ENCODE data around the gene RPL4. TPM values are rescaled to one million over a fixed set of nuclear protein-coding genes. Genes with fewer than 3 reads are reported as not detected.

RPL4 gene
- total and polyA plus RNA-seq, 2 donors (not counting 1 experiment from before 2014, with no cell fraction given), result 2,546 to 2,691 TPM

- no peaks in the 10 kb centered on the region for H3K9me3 Mint-ChIP-seq (ENCODE audit: insufficient read depth)
- Histone ChIP-seq H3K4me3 (ENCODE audit: control extremely low read depth in 1 of 5, extremely low read depth in 1 of 5, insufficient read depth in 1 of 5, low read depth in 2 of 5, low read length in 4 of 5) (no peak overlapping the region), H3K9me3 (ENCODE audit: control extremely low read depth in 1 of 3, control insufficient read depth in 2 of 3, insufficient read depth in 1 of 3, low read length in 2 of 3) (no peaks in the 10 kb centered on the region), H2AFZ (ENCODE audit: insufficient read depth, low read depth, low read length, poor library complexity, severe bottlenecking) (no peak overlapping the region), H3K9ac (ENCODE audit: low read length) (no peak overlapping the region), H3K36me3 (replicated peaks in 1 of 2; ENCODE audit: control extremely low read depth in 1 of 2, control insufficient read depth in 1 of 2, extremely low read depth in 1 of 2, insufficient read depth in 2 of 2, low read length in 1 of 2) (peaks cover 20 to 69% of the 10 kb centered on the region in 2 experiments), H3K27me3 (replicated peaks in 1 of 4; ENCODE audit: control extremely low read depth in 1 of 4, control insufficient read depth in 3 of 4, insufficient read depth in 4 of 4, low read length in 3 of 4) (no peaks in the 10 kb centered on the region), H4K20me1 (ENCODE audit: control insufficient read depth, insufficient read depth, low read length, poor library complexity, severe bottlenecking) (no peaks in the 10 kb centered on the region), H3K4me1 (ENCODE audit: control insufficient read depth in 2 of 2, insufficient read depth in 2 of 2, low read length in 2 of 2) (no peaks in the 10 kb centered on the region), H3K79me2 (ENCODE audit: control insufficient read depth, insufficient read depth, low read length) (no peaks in the 10 kb centered on the region), H3K4me2 (replicated peaks; ENCODE audit: low read depth, low read length, poor library complexity, severe bottlenecking) (no peak overlapping the region), H3K27ac (ENCODE audit: low read length in 2 of 2) (no peak overlapping the region)
- ATAC-seq (ENCODE audit: low read depth) (no peak), DNase-seq (no peak)
- 100% methylated on average over 5 of the region's 5 CpGs for WGBS (ENCODE audit: insufficient coverage)
- POLR2A ChIA-PET, result no interaction called here
- TF ChIP-seq EZH2 (IDR thresholded peaks at IDR 0.05; ENCODE audit: borderline replicate concordance, insufficient read depth, low read depth, low read length, poor library complexity, severe bottlenecking) (no peak), CTCF (IDR thresholded peaks at IDR 0.05) (no peak)
- no peak overlapping the region for H3K4me3 Mint-ChIP-seq
- intact Hi-C loops (cut with micrococcal nuclease), result no loop called here
- H3K27ac Mint-ChIP-seq, result no peak overlapping the region
- H3K4me1 Mint-ChIP-seq, result no peaks in the 10 kb centered on the region
- H3K27me3 Mint-ChIP-seq, result no peaks in the 10 kb centered on the region
- CTCF ChIA-PET, result interaction anchor here (1.0 to 1.6 kb wide), 2 partner anchors 13 to 14 kb away, joined by 3 to 5 read pairs; partner anchors contain the start of gene SNAPC5
Observed at GRCh38 chr15:66484539-66485112, 20.0 kb downstream of the RPL4 start.

GRCh38 chr15:66483131-66483566 is 21.5 kb downstream of the RPL4 start:
- Histone ChIP-seq H3K9ac (ENCODE audit: low read length) (no peak overlapping the region), H3K36me3 (replicated peaks in 1 of 2; ENCODE audit: control extremely low read depth in 1 of 2, control insufficient read depth in 1 of 2, extremely low read depth in 1 of 2, insufficient read depth in 2 of 2, low read length in 1 of 2) (peaks cover 11 to 54% of the 10 kb centered on the region in 2 experiments), H4K20me1 (ENCODE audit: control insufficient read depth, insufficient read depth, low read length, poor library complexity, severe bottlenecking) (no peaks in the 10 kb centered on the region), H3K4me3 (ENCODE audit: control extremely low read depth in 1 of 5, extremely low read depth in 1 of 5, insufficient read depth in 1 of 5, low read depth in 2 of 5, low read length in 4 of 5) (no peak overlapping the region), H3K9me3 (ENCODE audit: control extremely low read depth in 1 of 3, control insufficient read depth in 2 of 3, insufficient read depth in 1 of 3, low read length in 2 of 3) (no peaks in the 10 kb centered on the region), H3K79me2 (ENCODE audit: control insufficient read depth, insufficient read depth, low read length) (no peaks in the 10 kb centered on the region), H3K27ac (ENCODE audit: low read length in 2 of 2) (no peak overlapping the region), H3K4me2 (replicated peaks; ENCODE audit: low read depth, low read length, poor library complexity, severe bottlenecking) (no peak overlapping the region), H2AFZ (ENCODE audit: insufficient read depth, low read depth, low read length, poor library complexity, severe bottlenecking) (no peak overlapping the region), H3K4me1 (ENCODE audit: control insufficient read depth in 2 of 2, insufficient read depth in 2 of 2, low read length in 2 of 2) (no peaks in the 10 kb centered on the region), H3K27me3 (replicated peaks in 1 of 4; ENCODE audit: control extremely low read depth in 1 of 4, control insufficient read depth in 3 of 4, insufficient read depth in 4 of 4, low read length in 3 of 4) (no peaks in the 10 kb centered on the region)
- H3K4me3 Mint-ChIP-seq, result no peak overlapping the region
- H3K27me3 Mint-ChIP-seq, result no peaks in the 10 kb centered on the region
- CTCF ChIA-PET, result interaction anchor here (0.6 kb wide), 1 partner anchor 1840 kb away, joined by 3 read pairs; no protein-coding TSS in a partner anchor
- intact Hi-C loops (cut with micrococcal nuclease), result no loop called here
- H3K27ac Mint-ChIP-seq, result no peak overlapping the region
- TF ChIP-seq CTCF (IDR thresholded peaks at IDR 0.05) (no peak), EZH2 (IDR thresholded peaks at IDR 0.05; ENCODE audit: borderline replicate concordance, insufficient read depth, low read depth, low read length, poor library complexity, severe bottlenecking) (no peak)
- H3K9me3 Mint-ChIP-seq (ENCODE audit: insufficient read depth), result no peaks in the 10 kb centered on the region
- 85% methylated on average over 1 of the region's 3 CpGs for WGBS (ENCODE audit: insufficient coverage)
- ATAC-seq (ENCODE audit: low read depth) (no peak), DNase-seq (no peak)
- H3K4me1 Mint-ChIP-seq, result no peaks in the 10 kb centered on the region
- POLR2A ChIA-PET, result interaction anchor here (0.6 kb wide), 1 partner anchor 11 kb away, joined by 4 read pairs; no protein-coding TSS in a partner anchor

Measured in B cell (primary cell).